Activated T-helper 2 cell treated with anti-CD3 and anti-CD28 coated beads, Interferon-gamma antibody, Interleukin-2, Interleukin-4, amounts not matched to agents 10 μg/mL and 5 μg/mL and 100 μg/mL, durations not matched to agents 14 hours and 24 hours and 36 hours (primary cell): ENCODE measurements around the gene MERTK. TPM values are rescaled to one million over a fixed set of nuclear protein-coding genes. Genes with fewer than 3 reads are reported as not detected.

Experiments
- DNase-seq: peaks from one replicate; pipeline ENCODE4 v3.0.0; 2021; ENCODE audit warnings: low spot score
- H3K27ac Mint-ChIP-seq: one replicate; pipeline ENCODE4 v1.8.0; 2021; ENCODE audit warnings: mixed read lengths
- H3K27me3 Mint-ChIP-seq: one replicate; pipeline ENCODE4 v1.8.0; 2021; ENCODE audit warnings: low read depth, mixed read lengths
- H3K36me3 Mint-ChIP-seq: one replicate; pipeline ENCODE4 v1.8.0; 2021; ENCODE audit warnings: low read depth, mixed read lengths
- H3K4me1 Mint-ChIP-seq: one replicate; pipeline ENCODE4 v1.8.0; 2021; ENCODE audit warnings: low read depth, mixed read lengths
- H3K4me3 Mint-ChIP-seq: one replicate; pipeline ENCODE4 v1.8.0; 2021; ENCODE audit warnings: low read depth, mild to moderate bottlenecking, moderate library complexity, mixed read lengths
- H3K9me3 Mint-ChIP-seq: one replicate; pipeline ENCODE4 v1.8.0; 2021; ENCODE audit warnings: mixed read lengths
- intact Hi-C: fragments of 100-400 bp; cut with micrococcal nuclease; formaldehyde crosslinking; loops from one replicate; pipeline ENCODE4 v1.15.1; 2023
- total RNA-seq: library from RNA; stranded (reverse); gene quantifications from 2 replicates; pipeline ENCODE4 v1.2.3, GENCODE V29; 2022

The MERTK gene
- total RNA-seq, 1 donor from 2014 or later = 1.0 TPM

DNA sequence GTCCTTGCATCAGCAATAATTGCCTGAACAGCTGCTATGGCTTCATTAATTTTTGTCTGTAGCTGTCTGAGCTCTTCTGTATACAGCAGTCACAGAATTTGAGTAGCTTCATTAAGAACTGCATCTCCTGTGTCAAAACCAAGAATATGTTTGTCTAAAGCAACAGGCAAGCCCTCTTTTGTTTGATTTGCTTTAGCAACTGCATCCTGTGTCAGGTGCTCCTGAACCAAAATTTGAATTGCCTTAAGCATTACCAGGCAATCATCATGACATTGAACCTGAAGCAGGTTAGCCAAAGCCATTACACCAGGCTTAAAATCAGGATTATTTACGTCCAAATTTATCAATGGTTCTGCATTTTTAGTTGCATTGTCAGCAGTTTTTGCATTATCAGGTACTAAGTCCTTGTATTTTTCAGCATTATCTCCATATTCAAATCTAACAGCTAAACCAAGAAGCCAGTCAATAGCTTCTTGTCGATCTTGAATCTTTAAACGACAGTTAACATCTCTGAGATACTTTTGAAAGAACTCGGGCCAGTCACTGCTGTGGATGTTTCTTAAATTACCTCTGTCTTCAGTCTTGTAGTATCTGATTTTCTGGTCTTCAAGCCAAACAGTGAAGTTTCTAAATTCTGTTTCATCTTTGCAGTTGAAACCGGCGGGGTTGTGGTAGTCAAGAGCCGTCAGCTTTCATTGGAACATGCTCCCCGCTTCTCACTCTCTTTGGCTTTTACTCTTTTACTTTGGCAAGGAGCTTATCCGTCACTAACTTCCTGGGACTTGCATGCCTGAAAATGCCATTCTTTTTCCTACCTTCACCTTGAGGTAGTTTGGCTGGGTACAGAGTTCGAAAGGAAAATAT is 42.2 kb downstream of the MERTK start:
- Mint-ChIP-seq H3K27me3 (peaks cover 15% of the 10 kb centered on the region), H3K9me3 (no peaks in the 10 kb centered on the region), H3K4me3 (no peak overlapping the region), H3K36me3 (no peaks in the 10 kb centered on the region), H3K4me1 (no peaks in the 10 kb centered on the region), H3K27ac (no peak overlapping the region)
- intact Hi-C loops = no loop called here
- DNase-seq = no peak

DNA sequence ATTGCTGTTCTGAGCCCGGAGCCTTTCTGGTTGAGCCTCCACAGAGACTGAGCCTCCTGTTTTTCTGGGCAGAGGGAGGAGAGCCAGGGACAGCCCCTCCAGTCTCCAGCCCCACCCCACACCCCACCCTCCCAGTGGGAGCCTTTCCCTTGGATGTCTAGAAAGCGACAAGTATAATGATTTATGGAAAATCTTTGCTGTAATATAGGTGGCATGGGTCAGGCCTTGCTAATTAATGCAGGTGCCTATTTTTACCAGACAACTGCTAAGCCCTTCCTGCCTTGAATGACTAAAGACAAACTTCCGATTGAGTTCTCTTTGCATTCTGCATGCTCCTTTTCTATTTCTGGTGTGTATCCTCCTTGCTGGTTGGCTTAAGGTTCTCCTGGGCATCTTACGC is 43.1 kb downstream of the MERTK start:
- Mint-ChIP-seq H3K4me1 (no peaks in the 10 kb centered on the region), H3K27ac (no peak overlapping the region), H3K27me3 (peaks cover 14% of the 10 kb centered on the region), H3K36me3 (no peaks in the 10 kb centered on the region), H3K4me3 (no peak overlapping the region), H3K9me3 (no peaks in the 10 kb centered on the region)
- DNase-seq = no peak
- intact Hi-C loops = no loop called here

DNA sequence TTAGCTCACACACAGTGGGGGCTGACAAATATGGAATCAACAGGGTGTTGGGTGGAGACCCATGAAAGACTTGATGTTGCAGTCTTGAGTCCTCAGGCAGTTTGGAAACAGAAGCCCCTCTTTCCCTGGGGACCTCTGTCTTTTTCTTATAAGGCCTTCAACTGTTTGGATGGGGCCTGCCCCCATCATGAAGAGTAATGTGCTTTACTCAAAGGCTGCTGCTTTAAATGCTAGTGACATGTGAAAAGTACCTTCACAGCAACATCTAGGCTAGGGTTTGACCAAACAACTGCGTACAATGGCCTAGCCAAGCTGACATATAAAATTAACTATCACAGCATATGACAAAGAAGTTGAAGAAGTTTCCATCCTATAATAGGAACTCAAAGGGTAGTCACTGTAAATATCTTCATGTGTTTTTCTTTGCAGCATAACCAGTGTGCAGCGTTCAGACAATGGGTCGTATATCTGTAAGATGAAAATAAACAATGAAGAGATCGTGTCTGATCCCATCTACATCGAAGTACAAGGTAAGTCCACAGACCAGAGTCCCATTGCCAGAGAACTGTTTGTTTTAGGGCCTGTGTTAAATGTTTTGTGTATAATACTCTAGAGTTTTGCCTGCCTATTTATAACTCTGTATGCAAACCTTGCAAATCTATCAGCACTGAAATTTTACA is 46.3 kb downstream of the MERTK start:
- Mint-ChIP-seq H3K4me1 (no peaks in the 10 kb centered on the region), H3K9me3 (no peaks in the 10 kb centered on the region), H3K36me3 (no peaks in the 10 kb centered on the region), H3K27me3 (peaks cover 8% of the 10 kb centered on the region), H3K27ac (no peak overlapping the region), H3K4me3 (no peak overlapping the region)
- DNase-seq = no peak
- intact Hi-C loops = no loop called here

DNA sequence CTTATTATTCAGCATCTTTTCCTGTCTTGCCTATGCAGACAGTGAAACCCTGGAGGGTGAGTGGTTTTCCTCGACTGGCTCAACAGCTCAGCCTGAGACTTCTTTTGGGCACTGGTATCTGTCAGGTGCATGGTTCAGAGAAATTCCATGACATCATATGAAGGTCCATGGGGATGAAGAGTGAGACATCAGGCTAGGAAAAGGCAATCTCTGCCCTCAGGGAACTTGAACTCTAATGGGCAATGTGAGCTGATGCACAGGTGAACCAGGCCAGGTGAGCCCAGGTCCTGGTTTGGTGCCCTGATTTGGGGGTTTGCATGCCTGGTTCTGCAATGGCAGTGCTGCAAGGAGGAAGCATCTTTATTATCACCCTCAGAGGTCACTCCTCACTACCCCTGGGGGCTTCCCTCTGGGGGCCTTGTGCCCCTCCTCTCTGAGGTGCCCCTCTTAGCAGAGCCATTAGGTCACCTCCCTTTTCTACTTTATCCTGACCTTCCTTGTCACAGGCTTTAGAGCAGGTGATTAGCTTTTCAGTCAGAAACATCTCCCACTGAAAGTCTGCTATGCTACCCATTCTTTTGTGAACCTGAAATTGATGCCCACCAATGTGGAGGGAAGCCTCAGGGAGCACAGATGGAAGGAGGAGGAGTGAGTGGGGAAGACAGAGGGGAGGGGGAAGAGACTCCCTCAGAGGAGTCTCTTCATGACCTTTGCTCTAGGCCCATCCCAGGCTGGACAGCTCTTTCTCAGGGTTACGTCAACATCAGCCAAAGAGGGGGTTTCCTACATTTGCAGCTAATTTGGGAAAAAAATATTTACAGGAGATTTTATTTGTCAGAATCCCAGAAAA is 47.3 kb downstream of the MERTK start:
- DNase-seq = no peak
- Mint-ChIP-seq H3K27ac (no peak overlapping the region), H3K9me3 (no peaks in the 10 kb centered on the region), H3K36me3 (no peaks in the 10 kb centered on the region), H3K4me3 (no peak overlapping the region), H3K4me1 (no peaks in the 10 kb centered on the region), H3K27me3 (peaks cover 8% of the 10 kb centered on the region)
- intact Hi-C loops = no loop called here

DNA sequence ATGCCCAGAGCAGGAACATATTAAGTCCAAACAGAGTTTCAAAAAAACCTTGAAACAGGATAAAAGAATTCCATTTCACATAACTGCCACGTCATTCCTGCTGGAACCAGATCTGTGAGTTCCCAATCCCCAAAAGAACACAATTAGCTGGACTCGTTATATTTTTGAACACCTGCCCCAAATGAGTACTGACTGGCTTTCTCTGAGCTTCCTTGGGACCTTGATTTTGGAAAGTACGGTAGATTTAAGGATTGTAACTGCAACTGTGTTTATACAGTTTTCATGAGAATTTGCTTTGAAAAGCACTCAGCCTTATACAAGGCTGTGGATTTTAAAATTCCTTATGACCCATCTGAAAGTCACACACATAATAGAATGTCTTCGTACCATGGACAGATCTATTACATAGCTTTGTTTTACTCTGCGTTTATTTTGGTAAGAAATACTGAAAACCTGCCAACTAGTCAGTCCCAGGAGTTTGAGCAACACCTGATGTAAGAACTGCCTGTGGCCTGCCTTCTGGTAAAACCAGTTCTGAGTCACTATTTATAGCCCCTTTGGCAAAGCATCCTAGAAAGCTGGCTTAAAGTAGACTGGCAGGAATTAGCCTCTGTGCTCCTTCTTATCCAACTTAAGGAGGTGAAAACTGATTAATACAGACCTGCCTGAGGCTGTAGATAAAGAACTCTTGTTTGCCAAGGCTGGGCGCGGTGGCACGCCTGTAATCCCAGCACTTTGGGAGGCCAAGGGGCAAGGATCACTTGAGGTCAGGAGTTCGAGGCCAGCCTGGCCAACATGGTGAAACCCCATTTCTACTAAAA is 48.1 kb downstream of the MERTK start:
- no peak overlapping the region for H3K27ac Mint-ChIP-seq
- H3K4me1 Mint-ChIP-seq = no peaks in the 10 kb centered on the region
- H3K36me3 Mint-ChIP-seq = no peaks in the 10 kb centered on the region
- peaks cover 3% of the 10 kb centered on the region for H3K27me3 Mint-ChIP-seq
- H3K9me3 Mint-ChIP-seq = no peaks in the 10 kb centered on the region
- no peak for DNase-seq
- H3K4me3 Mint-ChIP-seq = no peak overlapping the region
- intact Hi-C loops = no loop called here

DNA sequence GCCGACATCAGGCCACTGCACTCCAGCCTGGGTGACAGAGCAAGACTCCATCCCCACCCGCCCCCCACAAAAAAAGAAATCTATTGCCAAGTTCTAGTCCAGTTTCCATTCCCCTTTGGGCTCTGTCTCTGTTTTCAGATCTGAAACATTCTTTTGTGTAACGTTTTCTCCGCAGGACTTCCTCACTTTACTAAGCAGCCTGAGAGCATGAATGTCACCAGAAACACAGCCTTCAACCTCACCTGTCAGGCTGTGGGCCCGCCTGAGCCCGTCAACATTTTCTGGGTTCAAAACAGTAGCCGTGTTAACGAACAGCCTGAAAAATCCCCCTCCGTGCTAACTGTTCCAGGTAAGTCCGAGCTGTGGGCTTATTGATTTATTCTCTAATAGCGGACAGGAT is 48.8 kb downstream of the MERTK start:
- H3K27ac Mint-ChIP-seq = no peak overlapping the region
- no peak for DNase-seq
- H3K27me3 Mint-ChIP-seq = peaks cover 5% of the 10 kb centered on the region
- H3K4me3 Mint-ChIP-seq = no peak overlapping the region
- H3K4me1 Mint-ChIP-seq = no peaks in the 10 kb centered on the region
- intact Hi-C loops = no loop called here
- H3K36me3 Mint-ChIP-seq = no peaks in the 10 kb centered on the region
- H3K9me3 Mint-ChIP-seq = no peaks in the 10 kb centered on the region

DNA sequence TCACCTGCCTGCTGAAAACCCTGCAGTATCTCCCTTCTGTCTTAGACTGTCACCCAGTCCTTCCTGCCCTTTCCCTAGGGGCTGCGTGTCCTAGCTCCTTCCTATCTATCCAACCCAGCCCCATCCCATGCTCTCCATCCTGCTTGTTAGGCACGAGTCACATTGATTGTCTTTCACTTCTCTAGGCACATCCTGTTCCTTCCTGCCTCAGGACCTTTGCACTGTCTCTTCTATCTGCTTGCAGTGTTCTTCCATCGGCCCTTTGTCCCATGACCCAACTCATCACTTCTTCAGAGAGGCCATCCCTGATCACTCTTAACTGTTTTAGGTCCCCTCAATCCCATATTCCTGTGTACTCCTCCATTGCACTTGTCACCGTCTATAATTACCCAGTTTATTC is 50.4 kb downstream of the MERTK start:
- H3K4me1 Mint-ChIP-seq = peaks cover 4% of the 10 kb centered on the region
- no peak for DNase-seq
- no peaks in the 10 kb centered on the region for H3K36me3 Mint-ChIP-seq
- H3K27ac Mint-ChIP-seq = no peak overlapping the region
- H3K9me3 Mint-ChIP-seq = no peaks in the 10 kb centered on the region
- no peak overlapping the region for H3K4me3 Mint-ChIP-seq
- H3K27me3 Mint-ChIP-seq = peaks cover 5% of the 10 kb centered on the region
- intact Hi-C loops = no loop called here

DNA sequence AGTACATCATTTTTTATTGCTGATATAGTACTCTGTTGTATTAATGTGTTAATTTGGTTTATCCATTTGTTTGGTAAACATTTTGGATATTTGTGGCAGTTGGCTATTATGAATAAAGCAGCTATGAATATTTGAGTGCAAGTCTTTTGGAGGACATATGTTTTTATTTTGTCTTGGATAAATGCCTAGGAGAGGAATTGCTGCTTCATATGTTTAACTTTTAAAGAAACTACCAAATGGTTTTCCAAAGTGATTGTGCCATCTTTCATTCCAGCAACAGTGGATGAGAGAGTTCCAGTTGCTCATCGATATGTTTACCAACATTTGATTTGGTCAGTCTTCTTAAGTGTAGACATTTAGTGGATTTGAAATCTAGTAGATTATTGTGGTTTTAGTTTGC is 51.8 kb downstream of the MERTK start:
- no peaks in the 10 kb centered on the region for H3K9me3 Mint-ChIP-seq

DNA sequence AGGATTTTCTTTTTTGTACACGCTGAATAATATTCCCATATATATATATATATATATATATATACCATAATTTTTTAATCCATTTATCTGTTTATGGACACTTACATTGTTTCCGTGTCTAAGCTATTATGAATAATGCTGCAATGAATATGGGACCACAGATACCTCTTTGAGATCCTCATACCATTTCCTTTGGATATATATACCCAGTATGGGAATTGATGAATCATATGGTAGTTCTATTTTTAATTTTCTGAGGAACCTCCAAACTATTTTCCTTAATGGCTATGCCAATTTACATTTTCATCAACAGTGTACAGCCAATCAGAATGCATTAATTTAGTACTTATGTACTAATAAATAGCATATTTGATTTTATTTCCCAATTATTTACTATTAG is 53.1 kb downstream of the MERTK start:
- no peak overlapping the region for H3K4me3 Mint-ChIP-seq
- intact Hi-C loops = no loop called here

More for the DNA sequence above, 51.8 kb downstream of the MERTK start:
- intact Hi-C loops = no loop called here
- no peak for DNase-seq
- Mint-ChIP-seq H3K27me3 (peaks cover 7% of the 10 kb centered on the region), H3K36me3 (no peaks in the 10 kb centered on the region), H3K4me3 (no peak overlapping the region), H3K27ac (no peak overlapping the region), H3K4me1 (peaks cover 7% of the 10 kb centered on the region)

DNA sequence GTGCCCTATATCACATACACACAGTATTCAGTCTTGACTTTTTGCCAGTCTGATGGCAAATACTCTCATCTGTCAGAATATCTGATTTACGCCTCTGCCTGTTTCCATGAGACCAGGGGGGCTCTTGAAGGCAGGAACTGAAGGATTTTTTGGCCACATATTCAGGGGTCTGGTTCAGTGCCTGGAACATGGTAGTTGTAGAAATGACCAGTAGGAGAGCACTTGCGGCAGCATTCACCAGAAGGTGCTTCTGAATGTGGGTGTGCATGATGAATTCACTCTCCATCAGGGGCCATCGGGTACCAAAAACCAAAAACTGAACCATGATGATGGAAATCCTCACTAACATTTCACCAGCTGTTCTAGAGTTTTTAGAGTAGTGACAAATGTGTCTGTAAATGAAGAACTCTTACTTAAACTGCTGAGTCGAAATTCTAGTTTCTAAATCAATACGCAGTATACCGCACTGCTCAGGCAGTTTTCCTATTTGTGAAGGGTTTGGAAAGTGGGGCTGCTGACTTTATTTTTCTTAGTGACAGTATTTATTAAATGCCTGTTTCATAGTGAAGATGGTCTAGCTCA is 54.6 kb downstream of the MERTK start:
- Mint-ChIP-seq H3K27me3 (peaks cover 12% of the 10 kb centered on the region), H3K9me3 (no peaks in the 10 kb centered on the region), H3K36me3 (no peaks in the 10 kb centered on the region), H3K27ac (no peak overlapping the region), H3K4me3 (no peak overlapping the region), H3K4me1 (peaks cover 7% of the 10 kb centered on the region)
- DNase-seq = no peak
- intact Hi-C loops = no loop called here

More for the DNA sequence above, 53.1 kb downstream of the MERTK start:
- Mint-ChIP-seq H3K36me3 (no peaks in the 10 kb centered on the region), H3K27me3 (peaks cover 7% of the 10 kb centered on the region), H3K4me1 (peaks cover 7% of the 10 kb centered on the region), H3K9me3 (no peaks in the 10 kb centered on the region), H3K27ac (no peak overlapping the region)
- DNase-seq = no peak

DNA sequence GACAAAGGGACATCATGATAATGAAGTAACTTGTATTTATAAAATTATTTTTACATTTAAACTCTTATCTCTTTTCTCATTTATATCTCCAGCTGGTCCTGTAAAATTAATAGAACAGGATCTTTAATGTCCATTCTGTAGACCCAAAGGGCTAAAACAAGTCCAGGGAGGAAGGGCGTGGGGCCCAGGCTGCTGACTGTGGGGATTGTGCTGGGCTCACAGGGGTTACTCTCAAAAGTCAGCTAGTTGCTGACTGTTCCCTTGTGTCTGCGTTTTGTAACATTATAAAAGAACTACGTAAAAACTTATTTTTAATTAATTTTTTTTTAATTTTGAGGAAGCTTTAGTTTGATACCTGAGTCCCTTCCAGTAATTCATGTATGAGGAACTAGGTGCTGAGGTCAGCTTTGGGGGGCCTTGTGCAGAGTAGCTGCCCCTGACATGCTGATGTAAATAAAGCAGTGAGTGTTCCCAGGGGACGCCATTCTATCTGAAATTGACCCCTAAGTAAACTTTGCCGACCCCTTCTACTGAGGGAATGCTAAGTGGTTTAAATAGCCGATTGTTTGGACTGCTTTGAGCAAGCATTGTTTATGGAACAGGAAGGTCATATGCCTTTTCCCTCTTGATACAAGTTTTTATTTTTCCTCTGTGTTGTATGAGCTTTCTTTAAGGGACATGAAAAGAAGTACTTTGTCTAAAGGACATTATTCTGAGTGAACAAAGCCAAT is 56.4 kb downstream of the MERTK start:
- Mint-ChIP-seq H3K4me1 (peaks cover 7% of the 10 kb centered on the region), H3K27ac (no peak overlapping the region), H3K36me3 (no peaks in the 10 kb centered on the region), H3K9me3 (no peaks in the 10 kb centered on the region), H3K27me3 (peaks cover 17% of the 10 kb centered on the region), H3K4me3 (no peak overlapping the region)
- DNase-seq = no peak
- intact Hi-C loops = no loop called here
